Mammary epithelial cell (primary cell): ENCODE measurements around the gene BNC2.

Experiments
- CTCF ChIP-seq, 2 donors: IDR thresholded peaks in 1 of 2; conservative IDR thresholded peaks in 1 of 2; 2 replicates each; pipeline ENCODE4 v1.5.1; 2011 to 2012; ENCODE audit warnings: inconsistent platforms in 2 of 2, low read length in 2 of 2, mild to moderate bottlenecking in 2 of 2, control low read depth in 1 of 2, low read depth in 1 of 2; ENCODE audit not compliant: insufficient read depth in 1 of 2; ENCODE audit errors: extremely low read depth in 1 of 2
- EZH2 ChIP-seq: IDR thresholded peaks from 2 replicates; pipeline ENCODE4 v1.6.1; 2012; ENCODE audit warnings: low read length, inconsistent platforms, borderline replicate concordance

DNA sequence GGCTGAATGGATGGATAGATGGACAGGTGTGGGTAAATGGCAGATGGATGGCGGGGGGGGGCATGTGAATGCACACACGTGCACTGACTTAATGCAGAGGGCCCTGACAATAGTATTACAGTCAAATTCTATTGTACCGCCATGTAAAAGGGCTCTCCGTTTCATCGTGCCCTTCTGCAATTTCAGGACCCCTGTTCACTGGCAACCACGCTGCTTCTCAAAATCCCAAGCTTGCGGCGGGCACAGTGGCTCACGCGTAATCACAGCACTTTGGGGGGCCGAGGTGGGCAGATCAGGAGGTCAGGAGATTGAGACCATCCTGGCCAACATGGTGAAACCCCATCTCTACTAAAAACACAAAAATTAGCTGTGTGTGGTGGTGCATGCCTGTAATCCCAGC is 211.4 kb downstream of the BNC2 start:
- no peak for TF ChIP-seq CTCF (conservative IDR thresholded peaks at IDR 0.05 in 1 of 2, IDR thresholded peaks at IDR 0.05 in 1 of 2; ENCODE audit: extremely low read depth in 1 of 2, insufficient read depth in 1 of 2, low read depth in 1 of 2, low read length in 2 of 2)
- TF ChIP-seq EZH2: no peak
